ENCODE measurements around the gene EPHA8. TPM values are rescaled to one million over a fixed set of nuclear protein-coding genes. Genes with fewer than 3 reads are reported as not detected.

Gene EPHA8
- total RNA-seq, 4 donors from 2014 or later, result not detected

DNA sequence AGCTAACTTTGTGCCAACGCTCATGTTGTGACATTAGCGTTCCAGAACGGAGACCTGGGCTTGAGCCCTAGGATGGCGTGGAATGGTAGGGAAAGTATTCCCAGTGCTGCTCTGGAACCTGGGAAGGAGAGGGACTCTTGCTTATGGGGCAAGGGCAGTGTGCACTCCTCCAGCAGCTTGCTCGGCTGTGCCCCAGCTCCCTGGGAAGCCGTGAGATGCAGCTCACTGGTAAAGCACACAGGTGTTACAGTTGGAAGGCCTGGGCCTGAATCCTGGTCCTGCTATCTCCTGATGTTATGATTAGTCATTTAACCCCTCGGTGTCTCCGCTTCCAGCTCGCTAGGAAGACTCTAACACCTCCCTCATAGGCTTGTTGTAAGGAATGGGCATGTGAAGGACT, 42.4 kb upstream of the EPHA8 start:
- no peak for DNase-seq (ENCODE audit: extremely low spot score)
- no peaks in the 10 kb centered on the region for H3K9me3 ChIP-seq
- peaks cover 0 to 16% (median 14%) of the 10 kb centered on the region in 4 donors for H3K4me1 ChIP-seq
- no peak overlapping the region for H3K4me3 ChIP-seq
- TF ChIP-seq EP300 (IDR thresholded peaks at IDR 0.05) (no peak), POLR2A (IDR thresholded peaks at IDR 0.05; ENCODE audit: low read depth) (no peak), POLR2AphosphoS5 (IDR thresholded peaks at IDR 0.05) (no peak)
- TF ChIP-seq, protein P1, sequence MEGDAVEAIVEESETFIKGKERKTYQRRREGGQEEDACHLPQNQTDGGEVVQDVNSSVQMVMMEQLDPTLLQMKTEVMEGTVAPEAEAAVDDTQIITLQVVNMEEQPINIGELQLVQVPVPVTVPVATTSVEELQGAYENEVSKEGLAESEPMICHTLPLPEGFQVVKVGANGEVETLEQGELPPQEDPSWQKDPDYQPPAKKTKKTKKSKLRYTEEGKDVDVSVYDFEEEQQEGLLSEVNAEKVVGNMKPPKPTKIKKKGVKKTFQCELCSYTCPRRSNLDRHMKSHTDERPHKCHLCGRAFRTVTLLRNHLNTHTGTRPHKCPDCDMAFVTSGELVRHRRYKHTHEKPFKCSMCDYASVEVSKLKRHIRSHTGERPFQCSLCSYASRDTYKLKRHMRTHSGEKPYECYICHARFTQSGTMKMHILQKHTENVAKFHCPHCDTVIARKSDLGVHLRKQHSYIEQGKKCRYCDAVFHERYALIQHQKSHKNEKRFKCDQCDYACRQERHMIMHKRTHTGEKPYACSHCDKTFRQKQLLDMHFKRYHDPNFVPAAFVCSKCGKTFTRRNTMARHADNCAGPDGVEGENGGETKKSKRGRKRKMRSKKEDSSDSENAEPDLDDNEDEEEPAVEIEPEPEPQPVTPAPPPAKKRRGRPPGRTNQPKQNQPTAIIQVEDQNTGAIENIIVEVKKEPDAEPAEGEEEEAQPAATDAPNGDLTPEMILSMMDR (IDR thresholded peaks at IDR 0.05), result no peak
- peaks cover 62 to 98% (median 93%) of the 10 kb centered on the region in 4 donors for H3K36me3 ChIP-seq
- intact Hi-C loops (cut with DNase I), result no loop called here
- H3K27me3 ChIP-seq, result no peaks in the 10 kb centered on the region
- no peak overlapping the region for H3K27ac ChIP-seq (replicated peaks in 1 of 4)
- WGBS, result 94% methylated on average over 9 of the region's 9 CpGs

DNA sequence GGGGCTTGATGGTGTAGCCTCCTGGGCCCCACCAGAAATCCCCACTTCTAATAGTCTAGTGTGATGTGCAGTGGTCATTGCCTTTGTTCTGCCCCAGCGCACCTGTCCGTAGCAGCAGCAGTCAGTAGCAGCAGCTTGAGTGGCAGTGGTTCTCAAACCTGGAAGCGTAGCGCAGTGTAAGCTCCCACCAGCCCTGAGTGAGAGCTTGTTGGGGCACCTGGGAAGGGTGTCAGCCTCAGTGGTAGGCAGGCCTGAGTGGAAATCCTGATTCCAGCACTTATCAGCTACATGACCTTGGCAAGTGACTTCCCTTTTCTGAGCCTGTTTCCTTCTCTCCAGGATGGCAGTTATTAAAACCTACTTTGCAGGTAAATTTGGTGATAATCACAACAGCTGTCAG, 41.6 kb upstream of the EPHA8 start:
- TF ChIP-seq, protein P1 (IDR thresholded peaks at IDR 0.05), result no peak
- TF ChIP-seq EP300 (IDR thresholded peaks at IDR 0.05) (no peak), POLR2AphosphoS5 (IDR thresholded peaks at IDR 0.05) (no peak), POLR2A (IDR thresholded peaks at IDR 0.05; ENCODE audit: low read depth) (no peak)
- no peak for DNase-seq (ENCODE audit: extremely low spot score)
- Histone ChIP-seq H3K27ac (replicated peaks in 1 of 4) (no peak overlapping the region), H3K27me3 (no peaks in the 10 kb centered on the region), H3K4me1 (peaks cover 0 to 16% (median 14%) of the 10 kb centered on the region in 4 donors), H3K9me3 (no peaks in the 10 kb centered on the region), H3K4me3 (no peak overlapping the region), H3K36me3 (peaks cover 68 to 98% (median 93%) of the 10 kb centered on the region in 4 donors)
- intact Hi-C loops (cut with DNase I), result no loop called here
- WGBS, result 100% methylated on average over 4 of the region's 4 CpGs

- TF ChIP-seq POLR2AphosphoS5 (IDR thresholded peaks at IDR 0.05), result no peak
- no peak for TF ChIP-seq EP300 (IDR thresholded peaks at IDR 0.05)
- TF ChIP-seq, protein P1 (IDR thresholded peaks at IDR 0.05), result no peak
- no peak for TF ChIP-seq POLR2A (IDR thresholded peaks at IDR 0.05; ENCODE audit: low read depth)
- peaks cover 67 to 98% (median 93%) of the 10 kb centered on the region in 4 donors for H3K36me3 ChIP-seq
- H3K4me1 ChIP-seq, result peaks cover 0 to 16% (median 14%) of the 10 kb centered on the region in 4 donors
- no peaks in the 10 kb centered on the region for H3K27me3 ChIP-seq
- no peak overlapping the region for H3K4me3 ChIP-seq
- intact Hi-C loops (cut with DNase I), result no loop called here
- 92% methylated on average over 7 of the region's 7 CpGs for WGBS
- DNase-seq (ENCODE audit: extremely low spot score), result no peak
- no peak overlapping the region for H3K27ac ChIP-seq (replicated peaks in 1 of 4)
- H3K9me3 ChIP-seq, result no peaks in the 10 kb centered on the region
Observed at GRCh38 chr1:22522221-22522743, 41.0 kb upstream of the EPHA8 start.

DNA sequence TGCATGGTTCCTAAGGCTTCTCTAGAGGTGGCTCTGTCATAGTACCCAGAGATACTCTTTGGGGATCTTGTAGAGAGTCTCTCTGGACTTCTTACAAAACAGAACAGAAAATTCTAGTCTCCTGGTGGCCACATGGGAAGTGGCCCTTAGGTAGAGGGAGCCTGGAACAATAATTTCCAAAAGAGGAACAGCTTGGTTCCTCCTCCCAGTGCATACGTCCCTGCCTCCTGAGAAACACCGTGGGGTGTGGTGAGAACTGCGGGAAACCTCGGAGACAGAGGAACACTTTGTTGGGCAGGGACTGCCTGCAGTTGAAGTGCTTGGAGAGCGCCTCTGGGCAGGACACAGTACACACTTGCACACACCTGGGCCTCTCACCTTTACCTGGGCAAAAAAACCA, 38.8 kb upstream of the EPHA8 start:
- H3K4me3 ChIP-seq, result no peak overlapping the region
- intact Hi-C loops (cut with DNase I), result no loop called here
- H3K27ac ChIP-seq (replicated peaks in 1 of 4), result no peak overlapping the region
- peaks cover 0 to 14% (median 1%) of the 10 kb centered on the region in 4 donors for H3K4me1 ChIP-seq
- WGBS, result 81% methylated on average over 5 of the region's 5 CpGs
- DNase-seq (ENCODE audit: extremely low spot score), result no peak
- H3K9me3 ChIP-seq, result no peaks in the 10 kb centered on the region
- no peaks in the 10 kb centered on the region for H3K27me3 ChIP-seq
- TF ChIP-seq, protein P1 (IDR thresholded peaks at IDR 0.05), result no peak
- no peak for TF ChIP-seq POLR2AphosphoS5 (IDR thresholded peaks at IDR 0.05)
- no peak for TF ChIP-seq POLR2A (IDR thresholded peaks at IDR 0.05; ENCODE audit: low read depth)
- no peak for TF ChIP-seq EP300 (IDR thresholded peaks at IDR 0.05)
- peaks cover 52 to 97% (median 84%) of the 10 kb centered on the region in 4 donors for H3K36me3 ChIP-seq

- Histone ChIP-seq H3K27me3 (no peaks in the 10 kb centered on the region), H3K4me1 (peaks cover 5 to 21% (median 9%) of the 10 kb centered on the region in 4 donors), H3K4me3 (no peak overlapping the region), H3K9me3 (no peaks in the 10 kb centered on the region), H3K36me3 (peaks cover 44 to 90% (median 76%) of the 10 kb centered on the region in 4 donors), H3K27ac (replicated peaks in 1 of 4) (no peak overlapping the region)
- DNase-seq (ENCODE audit: extremely low spot score), result no peak
- WGBS, result 95% methylated on average over 3 of the region's 3 CpGs
- intact Hi-C loops (cut with DNase I), result no loop called here
- TF ChIP-seq EP300 (IDR thresholded peaks at IDR 0.05) (no peak), POLR2A (IDR thresholded peaks at IDR 0.05; ENCODE audit: low read depth) (no peak), POLR2AphosphoS5 (IDR thresholded peaks at IDR 0.05) (no peak)
- TF ChIP-seq, protein P1 (IDR thresholded peaks at IDR 0.05), result no peak
Observed at GRCh38 chr1:22525211-22525610, 38.1 kb upstream of the EPHA8 start.
